Retinal pigment epithelial cell (primary cell): Measurements from ENCODE around the gene CDRT15.

Experiments
- DNase-seq: peaks from one replicate; pipeline ENCODE4 v3.0.0-alpha.2; 2010; ENCODE audit warnings: low read depth
- H3K4me3 ChIP-seq: 2 replicates; pipeline ENCODE4 v1.5.1; 2011; ENCODE audit warnings: mild to moderate bottlenecking, low read length, control low read depth, moderate library complexity
- TF ChIP-seq, protein P1 (sequence below): conservative IDR thresholded peaks from 2 replicates; pipeline ENCODE4 v1.5.1; 2011; ENCODE audit warnings: low read depth, low read length, control low read depth, inconsistent platforms

The CDRT15 gene

DNA sequence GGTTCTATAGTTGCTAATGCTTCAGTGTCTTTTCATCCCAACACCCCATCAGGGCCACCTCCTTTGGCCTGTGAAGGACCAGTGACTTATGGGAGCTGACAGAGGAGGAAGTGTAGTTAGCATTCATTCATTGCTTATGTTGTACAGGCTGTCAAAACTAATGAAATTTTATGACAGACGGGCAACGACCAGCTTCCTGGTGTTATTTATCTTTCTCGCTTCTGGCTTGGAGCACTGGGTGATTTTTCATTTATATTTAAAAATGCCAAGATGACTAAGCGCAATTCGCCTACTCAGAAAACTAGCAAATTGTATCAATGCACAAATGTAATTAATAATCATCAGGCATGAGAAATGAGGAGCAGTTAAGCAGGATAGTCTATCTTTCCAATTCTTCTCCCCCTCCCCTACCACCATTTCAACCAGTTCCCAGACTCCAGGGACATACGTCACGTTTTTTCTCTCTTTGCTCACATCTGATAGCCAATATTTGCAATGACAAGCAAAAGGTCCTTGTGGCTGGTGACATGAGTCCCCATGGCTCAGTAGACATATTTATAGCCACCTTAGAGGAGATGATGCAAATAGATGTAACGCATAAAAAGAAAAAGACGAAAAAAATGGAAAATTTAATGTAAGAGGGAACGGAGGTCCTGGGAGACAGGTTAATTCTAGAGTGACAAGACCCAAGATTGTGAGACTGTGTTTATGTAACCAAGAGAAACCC is 11.2 kb downstream of the CDRT15 start:
- no peak overlapping the region for H3K4me3 ChIP-seq

DNA sequence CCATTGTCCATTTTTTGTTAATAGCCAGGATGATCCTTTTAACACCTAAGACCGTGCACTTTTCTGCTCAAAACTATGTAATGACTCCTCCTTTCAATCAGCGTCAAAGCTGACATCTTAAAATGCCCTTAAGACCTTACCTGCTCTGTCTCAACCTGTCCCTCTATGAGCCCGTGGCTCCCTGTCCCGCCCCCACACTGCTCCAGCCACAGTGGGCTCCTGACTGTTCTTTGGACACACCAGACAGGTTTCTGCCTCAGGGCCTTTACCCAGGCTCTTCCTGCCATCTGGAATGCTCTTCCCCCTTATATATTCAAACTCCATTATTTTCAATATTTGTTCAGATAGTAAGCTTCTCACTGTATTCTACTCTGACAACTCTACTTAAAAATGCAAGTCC is 14.1 kb downstream of the CDRT15 start:
- DNase-seq, result no peak
- TF ChIP-seq, protein P1, sequence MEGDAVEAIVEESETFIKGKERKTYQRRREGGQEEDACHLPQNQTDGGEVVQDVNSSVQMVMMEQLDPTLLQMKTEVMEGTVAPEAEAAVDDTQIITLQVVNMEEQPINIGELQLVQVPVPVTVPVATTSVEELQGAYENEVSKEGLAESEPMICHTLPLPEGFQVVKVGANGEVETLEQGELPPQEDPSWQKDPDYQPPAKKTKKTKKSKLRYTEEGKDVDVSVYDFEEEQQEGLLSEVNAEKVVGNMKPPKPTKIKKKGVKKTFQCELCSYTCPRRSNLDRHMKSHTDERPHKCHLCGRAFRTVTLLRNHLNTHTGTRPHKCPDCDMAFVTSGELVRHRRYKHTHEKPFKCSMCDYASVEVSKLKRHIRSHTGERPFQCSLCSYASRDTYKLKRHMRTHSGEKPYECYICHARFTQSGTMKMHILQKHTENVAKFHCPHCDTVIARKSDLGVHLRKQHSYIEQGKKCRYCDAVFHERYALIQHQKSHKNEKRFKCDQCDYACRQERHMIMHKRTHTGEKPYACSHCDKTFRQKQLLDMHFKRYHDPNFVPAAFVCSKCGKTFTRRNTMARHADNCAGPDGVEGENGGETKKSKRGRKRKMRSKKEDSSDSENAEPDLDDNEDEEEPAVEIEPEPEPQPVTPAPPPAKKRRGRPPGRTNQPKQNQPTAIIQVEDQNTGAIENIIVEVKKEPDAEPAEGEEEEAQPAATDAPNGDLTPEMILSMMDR, result no peak
- H3K4me3 ChIP-seq, result no peak overlapping the region

More for the DNA sequence above, 11.2 kb downstream of the CDRT15 start:
- TF ChIP-seq, protein P1, result no peak
- DNase-seq, result no peak

DNA sequence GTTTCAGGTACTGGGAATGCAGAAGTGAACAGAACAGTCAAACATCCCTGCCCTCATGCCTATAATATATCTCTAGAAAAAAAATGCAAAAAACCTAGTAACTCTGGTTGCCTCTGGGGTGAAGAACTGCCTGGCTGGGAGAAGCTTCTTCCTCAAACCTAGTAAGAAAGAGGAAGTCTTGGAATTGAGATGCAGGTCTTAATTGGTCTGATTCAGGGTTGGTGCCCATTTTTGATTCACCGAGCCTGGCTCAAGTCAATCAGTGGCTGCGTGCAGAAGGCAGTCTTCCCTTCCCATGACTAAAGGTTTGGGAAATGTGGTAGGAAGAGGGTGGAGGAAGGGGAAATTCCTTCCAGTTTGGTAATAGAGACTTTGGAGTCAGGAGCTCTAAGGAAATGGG is 22.4 kb downstream of the CDRT15 start:
- DNase-seq, result no peak
- H3K4me3 ChIP-seq, result no peak overlapping the region
- TF ChIP-seq, protein P1, result no peak

DNA sequence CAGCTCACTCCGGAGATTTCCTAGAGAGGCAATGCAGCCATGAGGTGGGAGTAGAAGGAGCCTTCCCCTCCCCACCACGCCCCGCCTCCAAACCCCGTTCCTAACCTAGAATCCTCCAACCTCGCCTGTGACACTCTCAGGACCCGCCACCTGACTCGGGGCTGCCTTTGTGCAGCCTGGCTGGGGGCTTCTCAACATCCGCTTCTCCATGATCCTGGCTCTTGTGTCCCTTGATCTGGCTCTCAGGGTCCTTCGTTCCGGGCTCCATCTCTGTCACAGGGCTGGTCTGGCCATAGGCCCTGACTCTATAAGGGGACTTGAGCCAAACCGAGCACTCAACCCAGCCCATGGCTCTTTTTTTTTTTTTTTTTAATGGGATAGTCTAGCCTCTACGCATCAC is 24.3 kb downstream of the CDRT15 start:
- TF ChIP-seq, protein P1, result no peak

DNA sequence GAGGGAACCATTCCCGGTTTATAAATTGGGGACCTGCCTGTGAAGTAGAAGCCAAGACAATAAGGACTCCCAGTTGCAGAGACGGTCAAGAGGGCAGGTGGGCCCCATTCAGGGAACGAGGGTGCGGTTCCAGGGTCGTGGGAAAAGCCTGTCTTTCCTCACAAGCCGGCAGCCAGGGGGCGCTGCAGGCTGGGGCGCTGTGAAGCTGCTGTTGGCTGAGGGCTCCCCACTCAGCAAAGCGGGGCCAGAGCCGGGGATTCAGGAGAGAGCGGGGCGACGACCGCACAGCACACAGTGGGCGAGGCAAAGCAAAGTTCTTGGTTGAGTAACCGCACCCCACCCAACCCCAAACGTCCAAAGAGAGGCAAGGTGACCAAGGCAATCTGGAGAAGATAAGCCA is 24.9 kb downstream of the CDRT15 start:
- no peak for DNase-seq
- H3K4me3 ChIP-seq, result no peak overlapping the region
- TF ChIP-seq, protein P1, result peak; percentile 59

More for the DNA sequence above, 24.3 kb downstream of the CDRT15 start:
- DNase-seq, result no peak
- no peak overlapping the region for H3K4me3 ChIP-seq

DNA sequence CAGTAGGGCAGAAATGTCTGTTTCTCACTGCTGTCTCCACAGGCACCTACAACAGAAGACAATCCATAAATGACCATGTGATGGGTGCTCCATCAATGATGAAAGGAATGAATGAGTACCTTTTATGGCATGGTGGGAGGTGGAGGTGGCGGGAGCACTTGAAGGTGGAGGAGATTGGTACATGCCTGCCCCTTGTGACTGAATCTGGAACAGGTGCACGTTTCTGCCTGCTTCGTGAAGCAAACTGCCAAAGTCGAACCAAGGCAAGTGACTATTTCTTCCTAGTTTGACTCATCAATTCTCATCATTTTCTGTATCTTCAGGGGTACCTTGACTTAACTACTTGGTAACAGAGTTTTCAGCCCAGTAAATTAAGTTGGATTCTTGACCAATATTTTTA is 25.4 kb downstream of the CDRT15 start:
- no peak overlapping the region for H3K4me3 ChIP-seq
- TF ChIP-seq, protein P1, result no peak
- DNase-seq, result no peak

DNA sequence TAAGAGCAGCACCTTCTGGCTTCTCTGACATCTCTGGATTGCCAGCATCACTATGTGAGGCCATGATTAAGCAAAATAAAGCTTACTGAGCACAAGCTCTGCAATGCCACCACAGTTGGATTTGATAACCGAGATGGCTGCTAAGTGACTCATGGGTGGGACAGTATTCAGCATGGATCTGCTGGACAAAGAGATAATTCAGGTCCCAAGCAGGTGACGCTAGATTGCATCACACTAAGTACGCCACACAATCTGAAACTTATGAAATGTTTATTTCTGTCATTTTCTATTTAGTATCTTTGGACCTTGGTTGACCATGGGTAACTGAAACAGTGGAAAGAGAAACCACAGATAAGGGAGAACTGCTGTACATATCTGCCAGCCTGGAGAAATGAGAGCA is 27.4 kb downstream of the CDRT15 start:
- no peak overlapping the region for H3K4me3 ChIP-seq
- TF ChIP-seq, protein P1, result no peak
- no peak for DNase-seq
